AG09309 (cell line): ENCODE data around the gene TNS1.
A peak's percentile ranks its signal among the peaks of the same experiment; 100 is the strongest.

Experiments
- DNase-seq: peaks from one replicate; pipeline ENCODE4 v3.0.0-alpha.2; 2010; ENCODE audit warnings: low read depth
- H3K4me3 ChIP-seq: 2 replicates; pipeline ENCODE4 v1.5.1; 2011; ENCODE audit warnings: mild to moderate bottlenecking, low read depth, low read length, moderate library complexity; ENCODE audit not compliant: control insufficient read depth
- TF ChIP-seq, protein P1 (sequence below): IDR thresholded peaks from 2 replicates; pipeline ENCODE4 v1.5.1; 2011; ENCODE audit warnings: mild to moderate bottlenecking, low read depth, low read length, inconsistent platforms; ENCODE audit not compliant: insufficient read depth, control insufficient read depth; ENCODE audit errors: missing control alignments

TNS1 gene

GRCh38 chr2:217884985-217885384 is 117.8 kb downstream of the TNS1 start:
- H3K4me3 ChIP-seq: no peak overlapping the region
- no peak for DNase-seq
- TF ChIP-seq, protein P1, sequence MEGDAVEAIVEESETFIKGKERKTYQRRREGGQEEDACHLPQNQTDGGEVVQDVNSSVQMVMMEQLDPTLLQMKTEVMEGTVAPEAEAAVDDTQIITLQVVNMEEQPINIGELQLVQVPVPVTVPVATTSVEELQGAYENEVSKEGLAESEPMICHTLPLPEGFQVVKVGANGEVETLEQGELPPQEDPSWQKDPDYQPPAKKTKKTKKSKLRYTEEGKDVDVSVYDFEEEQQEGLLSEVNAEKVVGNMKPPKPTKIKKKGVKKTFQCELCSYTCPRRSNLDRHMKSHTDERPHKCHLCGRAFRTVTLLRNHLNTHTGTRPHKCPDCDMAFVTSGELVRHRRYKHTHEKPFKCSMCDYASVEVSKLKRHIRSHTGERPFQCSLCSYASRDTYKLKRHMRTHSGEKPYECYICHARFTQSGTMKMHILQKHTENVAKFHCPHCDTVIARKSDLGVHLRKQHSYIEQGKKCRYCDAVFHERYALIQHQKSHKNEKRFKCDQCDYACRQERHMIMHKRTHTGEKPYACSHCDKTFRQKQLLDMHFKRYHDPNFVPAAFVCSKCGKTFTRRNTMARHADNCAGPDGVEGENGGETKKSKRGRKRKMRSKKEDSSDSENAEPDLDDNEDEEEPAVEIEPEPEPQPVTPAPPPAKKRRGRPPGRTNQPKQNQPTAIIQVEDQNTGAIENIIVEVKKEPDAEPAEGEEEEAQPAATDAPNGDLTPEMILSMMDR: no peak

DNA sequence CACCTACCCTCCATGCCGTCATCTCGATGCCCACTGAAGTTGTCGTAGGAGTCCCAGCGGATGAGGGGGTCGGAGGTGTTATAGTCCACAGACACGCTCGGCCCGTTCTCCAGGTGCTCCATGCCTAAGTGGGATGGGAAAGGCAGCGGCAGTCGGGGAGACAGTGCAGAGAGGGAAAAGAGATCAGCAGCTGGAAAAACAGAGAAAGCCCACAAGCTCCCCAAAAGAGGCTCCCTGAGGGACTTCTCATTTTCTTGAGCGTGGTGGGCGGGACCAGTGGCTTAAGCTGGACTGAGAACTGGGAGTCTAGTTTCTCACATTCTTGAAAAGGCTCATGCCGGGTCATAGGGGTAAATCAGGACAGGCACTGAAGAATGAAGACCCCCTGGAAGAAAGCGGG is 121.9 kb downstream of the TNS1 start:
- TF ChIP-seq, protein P1: no peak
- H3K4me3 ChIP-seq: no peak overlapping the region
- DNase-seq: no peak

- H3K4me3 ChIP-seq: no peak overlapping the region
- no peak for DNase-seq
- TF ChIP-seq, protein P1: peak; percentile 1
Measured at GRCh38 chr2:217880287-217880889, 122.4 kb downstream of the TNS1 start.

DNA sequence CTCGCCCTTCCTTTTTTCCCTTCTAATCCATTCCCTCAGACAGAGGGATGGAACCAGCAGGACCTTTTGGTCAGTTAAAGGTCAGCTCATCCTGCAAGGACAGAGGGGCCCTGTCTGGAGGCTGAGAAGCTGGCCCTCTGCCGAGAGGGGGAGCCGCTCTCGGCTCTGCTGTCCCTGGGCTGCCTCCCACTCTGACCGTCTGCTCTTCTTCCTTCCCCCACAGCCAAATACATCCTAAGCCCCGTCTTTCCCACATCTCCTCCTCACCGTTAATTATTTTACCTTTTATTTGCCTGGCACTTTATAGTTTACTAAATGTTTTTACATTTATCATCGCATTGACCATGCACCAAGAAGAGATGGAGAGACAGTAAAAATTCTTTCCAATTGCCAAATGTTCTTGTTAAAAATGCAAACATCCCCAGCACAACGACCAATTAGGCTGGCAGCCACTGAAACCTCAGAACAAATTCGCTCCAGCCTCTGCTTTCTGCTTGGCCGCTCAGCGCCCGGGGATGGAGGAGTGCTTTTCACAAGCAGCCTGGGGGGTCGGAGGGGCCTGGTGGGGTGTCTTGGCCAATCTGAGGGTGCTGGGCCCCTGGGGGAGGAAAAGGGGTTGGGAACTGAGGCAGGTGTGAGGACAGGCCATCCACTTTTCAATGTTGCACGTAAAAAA is 123.7 kb downstream of the TNS1 start:
- no peak overlapping the region for H3K4me3 ChIP-seq
- no peak for DNase-seq
- TF ChIP-seq, protein P1: no peak

DNA sequence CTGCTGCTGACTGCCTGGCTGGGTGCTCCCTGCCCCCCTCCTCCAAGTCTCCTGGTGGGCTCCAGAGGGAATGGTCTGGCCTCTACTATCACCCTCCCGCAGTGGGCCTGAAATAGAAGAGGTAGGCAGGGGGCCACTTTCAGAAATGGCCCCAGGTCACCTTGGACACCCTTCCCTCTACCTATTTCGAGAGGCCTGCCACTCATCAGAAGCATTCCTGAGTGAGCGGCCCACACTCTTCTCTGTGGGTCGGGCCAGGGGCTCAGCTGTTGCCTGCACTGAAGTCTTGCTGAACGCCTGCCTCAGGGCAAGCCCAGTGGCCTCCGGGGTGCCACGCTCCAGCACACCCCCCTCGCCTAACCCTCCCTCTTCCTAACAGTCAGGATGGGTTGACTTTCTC is 124.9 kb downstream of the TNS1 start:
- DNase-seq: no peak
- TF ChIP-seq, protein P1: no peak
- H3K4me3 ChIP-seq: no peak overlapping the region

DNA sequence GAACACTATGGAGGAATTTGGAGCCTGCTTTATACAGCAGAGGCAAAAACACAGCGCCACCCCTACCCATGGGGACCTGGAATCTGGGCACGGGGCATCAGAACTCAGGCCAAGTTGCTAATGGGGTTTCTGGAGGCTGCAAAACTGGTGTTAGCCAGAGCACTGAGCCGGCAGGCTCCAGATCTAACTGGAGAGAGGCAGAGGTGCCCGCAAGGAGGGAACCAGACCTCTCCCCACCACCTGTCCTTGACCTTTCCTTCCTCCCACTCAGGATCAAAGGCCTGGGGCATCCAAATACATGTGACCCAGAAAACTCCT is 126.6 kb downstream of the TNS1 start:
- DNase-seq: no peak
- TF ChIP-seq, protein P1: no peak
- no peak overlapping the region for H3K4me3 ChIP-seq
